ENCODE data around the gene STAT2. TPM values are rescaled to one million over a fixed set of nuclear protein-coding genes. Genes with fewer than 3 reads are reported as not detected.

Gene STAT2
- total and polyA plus RNA-seq, 9 of the 15 experiments (the other 6 are each of a cell fraction or from before 2014, with no cell fraction given) = 15.5 to 46.9 (median 40.1) TPM

DNA sequence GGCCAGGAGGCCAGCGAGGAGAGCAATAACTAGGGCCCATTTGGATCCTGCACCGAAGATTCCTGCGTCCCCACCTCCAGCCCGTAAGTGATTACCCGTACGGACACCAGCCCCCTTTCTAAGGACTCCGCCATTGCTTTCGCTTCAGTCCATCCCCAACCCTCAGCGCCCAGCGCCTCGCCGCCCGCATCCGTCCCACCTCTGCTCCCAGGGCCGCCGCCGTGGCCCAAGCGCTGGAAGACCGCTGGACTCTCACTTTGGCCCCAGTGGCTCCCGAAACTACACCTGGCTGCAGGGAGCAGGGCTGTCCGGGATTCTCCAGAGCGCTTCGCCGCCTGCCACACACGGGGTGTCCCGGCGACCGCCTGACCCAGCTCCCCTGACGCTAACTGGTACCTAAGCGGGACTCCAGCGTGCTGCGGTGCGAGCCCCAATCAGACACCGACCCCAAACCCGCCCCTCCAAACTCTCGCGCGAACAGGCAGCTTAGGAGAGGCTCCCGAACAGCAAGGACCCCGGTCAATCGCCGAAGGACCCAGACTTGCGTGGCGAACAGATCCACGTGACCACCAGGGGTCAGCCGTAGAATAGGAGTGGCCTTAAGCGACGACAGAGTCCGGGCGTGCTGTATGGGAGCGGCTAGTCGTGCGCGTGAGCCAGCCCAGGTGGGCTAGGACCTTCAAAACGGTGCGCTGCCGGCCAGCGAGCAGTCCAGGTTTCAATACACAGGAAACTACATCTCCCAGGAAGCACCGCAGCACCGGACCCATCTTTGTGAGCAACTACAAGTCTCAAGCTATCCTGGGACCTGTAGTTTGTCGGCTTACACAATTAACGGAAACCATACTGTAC, 44.1 kb downstream of the STAT2 start, which contains the start of gene CNPY2 (continued):
- TF ChIP-seq ZNF586 (CRISPR knock-in tag; conservative IDR thresholded peaks at IDR 0.05) (no peak), DPF2 (IDR thresholded peaks at IDR 0.05) (0 out of 2 replicates have a peak, but pooled peaks have one; percentile 5), SMARCB1 (IDR thresholded peaks at IDR 0.05; ENCODE audit: insufficient read length, low read depth) (no peak), RBM34 (IDR thresholded peaks at IDR 0.05; ENCODE audit: borderline replicate concordance, insufficient read depth, low read length) (no peak), GTF2A2 (tag; IDR thresholded peaks at IDR 0.05) (no peak), ZNF143 (CRISPR knock-in tag; IDR thresholded peaks at IDR 0.05) (peak; percentile 99), TBL1XR1 (IDR thresholded peaks at IDR 0.05; ENCODE audit: low read length in 2 of 2) (no peak), JUND (IDR thresholded peaks at IDR 0.05; ENCODE audit: borderline replicate concordance, low read depth, low read length) (peak; percentile 32; the same call in 1 of the 2 replicates), JUND (tag; IDR thresholded peaks at IDR 0.05; ENCODE audit: borderline replicate concordance, low read depth, low read length) (peak; percentile 66; the same call in 1 of the 3 replicates), ILK (tag; IDR thresholded peaks at IDR 0.05; ENCODE audit: borderline replicate concordance, low read depth) (no peak), ZNF197 (CRISPR knock-in tag; IDR thresholded peaks at IDR 0.05; ENCODE audit: low read depth) (peak; percentile 94), BACH1 (tag; IDR thresholded peaks at IDR 0.05) (peak; percentile 63; the same call in 1 of the 2 replicates), ZNF75A (CRISPR knock-in tag; IDR thresholded peaks at IDR 0.05) (no peak), MXI1 (IDR thresholded peaks at IDR 0.05; ENCODE audit: low read depth, low read length) (0 out of 2 replicates have a peak, but pooled peaks have one; percentile 17), MYC (IDR thresholded peaks at IDR 0.05; ENCODE audit: low read depth, low read length) (peak; percentile 91), MYC (CRISPR knock-in tag; IDR thresholded peaks at IDR 0.05; ENCODE audit: borderline replicate concordance, low read depth) (0 out of 2 replicates have a peak, but pooled peaks have one; percentile 39), MCM3 (IDR thresholded peaks at IDR 0.05) (no peak), ZNF282 (CRISPR knock-in tag; IDR thresholded peaks at IDR 0.05) (no peak), BRF1 (IDR thresholded peaks at IDR 0.05; ENCODE audit: borderline replicate concordance, extremely low read depth, insufficient read length) (no peak)
- TF ChIP-seq, protein P1, sequence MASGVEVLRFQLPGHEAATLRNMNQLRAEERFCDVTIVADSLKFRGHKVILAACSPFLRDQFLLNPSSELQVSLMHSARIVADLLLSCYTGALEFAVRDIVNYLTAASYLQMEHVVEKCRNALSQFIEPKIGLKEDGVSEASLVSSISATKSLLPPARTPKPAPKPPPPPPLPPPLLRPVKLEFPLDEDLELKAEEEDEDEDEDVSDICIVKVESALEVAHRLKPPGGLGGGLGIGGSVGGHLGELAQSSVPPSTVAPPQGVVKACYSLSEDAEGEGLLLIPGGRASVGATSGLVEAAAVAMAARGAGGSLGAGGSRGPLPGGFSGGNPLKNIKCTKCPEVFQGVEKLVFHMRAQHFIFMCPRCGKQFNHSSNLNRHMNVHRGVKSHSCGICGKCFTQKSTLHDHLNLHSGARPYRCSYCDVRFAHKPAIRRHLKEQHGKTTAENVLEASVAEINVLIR (CRISPR knock-in tag; IDR thresholded peaks at IDR 0.05) = no peak
- TF ChIP-seq, protein P2, sequence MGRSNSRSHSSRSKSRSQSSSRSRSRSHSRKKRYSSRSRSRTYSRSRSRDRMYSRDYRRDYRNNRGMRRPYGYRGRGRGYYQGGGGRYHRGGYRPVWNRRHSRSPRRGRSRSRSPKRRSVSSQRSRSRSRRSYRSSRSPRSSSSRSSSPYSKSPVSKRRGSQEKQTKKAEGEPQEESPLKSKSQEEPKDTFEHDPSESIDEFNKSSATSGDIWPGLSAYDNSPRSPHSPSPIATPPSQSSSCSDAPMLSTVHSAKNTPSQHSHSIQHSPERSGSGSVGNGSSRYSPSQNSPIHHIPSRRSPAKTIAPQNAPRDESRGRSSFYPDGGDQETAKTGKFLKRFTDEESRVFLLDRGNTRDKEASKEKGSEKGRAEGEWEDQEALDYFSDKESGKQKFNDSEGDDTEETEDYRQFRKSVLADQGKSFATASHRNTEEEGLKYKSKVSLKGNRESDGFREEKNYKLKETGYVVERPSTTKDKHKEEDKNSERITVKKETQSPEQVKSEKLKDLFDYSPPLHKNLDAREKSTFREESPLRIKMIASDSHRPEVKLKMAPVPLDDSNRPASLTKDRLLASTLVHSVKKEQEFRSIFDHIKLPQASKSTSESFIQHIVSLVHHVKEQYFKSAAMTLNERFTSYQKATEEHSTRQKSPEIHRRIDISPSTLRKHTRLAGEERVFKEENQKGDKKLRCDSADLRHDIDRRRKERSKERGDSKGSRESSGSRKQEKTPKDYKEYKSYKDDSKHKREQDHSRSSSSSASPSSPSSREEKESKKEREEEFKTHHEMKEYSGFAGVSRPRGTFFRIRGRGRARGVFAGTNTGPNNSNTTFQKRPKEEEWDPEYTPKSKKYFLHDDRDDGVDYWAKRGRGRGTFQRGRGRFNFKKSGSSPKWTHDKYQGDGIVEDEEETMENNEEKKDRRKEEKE (IDR thresholded peaks at IDR 0.05; ENCODE audit: borderline replicate concordance in 1 of 2, control insufficient read depth in 1 of 2, low read depth in 2 of 2, low read length in 1 of 2) = no peak
- TF ChIP-seq, protein P3, sequence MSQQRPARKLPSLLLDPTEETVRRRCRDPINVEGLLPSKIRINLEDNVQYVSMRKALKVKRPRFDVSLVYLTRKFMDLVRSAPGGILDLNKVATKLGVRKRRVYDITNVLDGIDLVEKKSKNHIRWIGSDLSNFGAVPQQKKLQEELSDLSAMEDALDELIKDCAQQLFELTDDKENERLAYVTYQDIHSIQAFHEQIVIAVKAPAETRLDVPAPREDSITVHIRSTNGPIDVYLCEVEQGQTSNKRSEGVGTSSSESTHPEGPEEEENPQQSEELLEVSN (IDR thresholded peaks at IDR 0.05; ENCODE audit: borderline replicate concordance in 1 of 2, extremely low read depth in 1 of 2, insufficient read depth in 1 of 2, insufficient read length in 1 of 2, low read depth in 1 of 2, low read length in 1 of 2, poor library complexity in 1 of 2, severe bottlenecking in 1 of 2) = peak; percentile 72

Data from K562 (cell line).